IMR-90 (cell line): Measurements from ENCODE around the gene C5orf15. TPM values are rescaled to one million over a fixed set of nuclear protein-coding genes. Genes with fewer than 3 reads are reported as not detected.
A peak's percentile ranks its signal among the peaks of the same experiment; 100 is the strongest.

Experiments used
- ATAC-seq: fragments of 200-7000 bp; cut with Tn5 transposase; 2 replicates; pipeline ENCODE4 v1.9.1; 2020; ENCODE audit warnings: low read depth, mild to moderate bottlenecking, moderate library complexity
- BruUV-seq: library from RNA; stranded (reverse); fragments of 400-500 nt; replicated peaks from 2 replicates; lab custom pipeline; 2021; lab: Mats Ljungman, UMichigan
- CTCF ChIA-PET: fragments of 300-600 bp; formaldehyde crosslinking; extraction: SDS; loops from one replicate; lab custom pipeline; 2021; ENCODE audit warnings: antibody characterized with exemption; lab: Yijun Ruan, JAX
- POLR2A ChIA-PET: fragments of 300-600 bp; sonication (Branson Sonifier 250); formaldehyde crosslinking; loops from one replicate; lab custom pipeline; 2022; ENCODE audit warnings: antibody characterized with exemption; ENCODE audit not compliant: unreplicated experiment; lab: Charles Lee
- DNase-seq: peaks from one replicate; pipeline ENCODE4 v3.0.0; 2013
- H2AFZ ChIP-seq: replicated peaks from 2 replicates; pipeline ENCODE3; 2013; ENCODE audit warnings: low read length, mild to moderate bottlenecking; ENCODE audit not compliant: poor library complexity
- H2AK5ac ChIP-seq: 2 replicates; pipeline ENCODE4 v1.6.1; 2013; ENCODE audit warnings: low read depth, low read length, inconsistent platforms
- H2AK9ac ChIP-seq: replicated peaks from 2 replicates; pipeline ENCODE3; 2013; ENCODE audit warnings: mild to moderate bottlenecking, low read depth, low read length, moderate library complexity; ENCODE audit not compliant: poor library complexity
- H2BK120ac ChIP-seq: 2 replicates; pipeline ENCODE4 v1.6.1; 2013; ENCODE audit warnings: low read depth, low read length, inconsistent platforms
- H2BK15ac ChIP-seq: 3 replicates; pipeline ENCODE4 v1.6.1; 2013; ENCODE audit warnings: low read depth, low read length, inconsistent platforms
- H2BK20ac ChIP-seq: 2 replicates; pipeline ENCODE4 v1.6.1; 2013; ENCODE audit warnings: low read depth, mild to moderate bottlenecking, inconsistent platforms, low read length, moderate library complexity
- H2BK5ac ChIP-seq: 2 replicates; pipeline ENCODE4 v1.6.1; 2013; ENCODE audit warnings: mild to moderate bottlenecking, low read depth, low read length, inconsistent platforms; ENCODE audit not compliant: poor library complexity, severe bottlenecking
- H3K14ac ChIP-seq: replicated peaks from 2 replicates; pipeline ENCODE4 v1.6.1; 2013; ENCODE audit warnings: low read depth, low read length, inconsistent platforms
- H3K18ac ChIP-seq: 2 replicates; pipeline ENCODE4 v1.6.1; 2013; ENCODE audit warnings: low read depth, low read length, control low read depth
- H3K23ac ChIP-seq: 2 replicates; pipeline ENCODE4 v1.6.1; 2013; ENCODE audit warnings: low read depth, low read length, inconsistent platforms
- H3K27ac ChIP-seq: 2 replicates; pipeline ENCODE4 v1.5.1; 2013; ENCODE audit warnings: mild to moderate bottlenecking, control low read depth, low read length; ENCODE audit not compliant: insufficient read depth
- H3K27me3 ChIP-seq: 2 replicates; pipeline ENCODE4 v1.6.1; 2013; ENCODE audit warnings: low read length; ENCODE audit not compliant: control insufficient read depth, insufficient read depth
- H3K36me3 ChIP-seq: 2 replicates; pipeline ENCODE4 v1.6.1; 2013; ENCODE audit warnings: low read length, mixed read lengths; ENCODE audit not compliant: control insufficient read depth, insufficient read depth
- H3K4ac ChIP-seq: 2 replicates; pipeline ENCODE4 v1.6.1; 2013; ENCODE audit warnings: low read depth, low read length, inconsistent platforms
- H3K4me1 ChIP-seq: 2 replicates; pipeline ENCODE4 v1.6.1; 2013; ENCODE audit warnings: low read length, mixed read lengths; ENCODE audit not compliant: control insufficient read depth, insufficient read depth
- H3K4me2 ChIP-seq: 2 replicates; pipeline ENCODE4 v1.6.1; 2013; ENCODE audit warnings: low read depth, mild to moderate bottlenecking, control low read depth, low read length, moderate library complexity
- H3K4me3 ChIP-seq: 2 replicates; pipeline ENCODE4 v1.5.1; 2013; ENCODE audit warnings: low read depth, mild to moderate bottlenecking, control low read depth, low read length, moderate library complexity; ENCODE audit not compliant: insufficient read depth
- H3K56ac ChIP-seq: 2 replicates; pipeline ENCODE4 v1.6.1; 2013; ENCODE audit warnings: low read length, inconsistent platforms; ENCODE audit not compliant: insufficient read depth; ENCODE audit errors: extremely low read depth
- H3K79me1 ChIP-seq, 2 experiments: 2 replicates each; pipeline ENCODE4 v1.6.1; 2013; ENCODE audit warnings: low read length in 2 of 2, inconsistent platforms in 1 of 2, low read depth in 1 of 2
- H3K9ac ChIP-seq: 2 replicates; pipeline ENCODE4 v1.6.1; 2013; ENCODE audit warnings: low read depth, low read length, control low read depth
- H3K9me1 ChIP-seq: 2 replicates; pipeline ENCODE4 v1.6.1; 2013; ENCODE audit warnings: low read length, inconsistent platforms; ENCODE audit not compliant: insufficient read depth
- H3K9me3 ChIP-seq: 2 replicates; pipeline ENCODE4 v1.6.1; 2013; ENCODE audit warnings: low read length; ENCODE audit not compliant: control insufficient read depth, insufficient read depth
- H4K20me1 ChIP-seq: 2 replicates; pipeline ENCODE4 v1.6.1; 2013; ENCODE audit warnings: low read length, inconsistent platforms; ENCODE audit not compliant: insufficient read depth
- H4K5ac ChIP-seq: 2 replicates; pipeline ENCODE4 v1.6.1; 2013; ENCODE audit warnings: mild to moderate bottlenecking, low read depth, low read length, control low read depth
- H4K8ac ChIP-seq, 2 experiments: 2 replicates each; pipeline ENCODE4 v1.6.1; 2013; ENCODE audit warnings: low read depth in 2 of 2, low read length in 2 of 2, control low read depth in 1 of 2, inconsistent platforms in 1 of 2
- H4K91ac ChIP-seq: 2 replicates; pipeline ENCODE4 v1.6.1; 2013; ENCODE audit warnings: low read depth, low read length, inconsistent platforms; ENCODE audit not compliant: insufficient read depth
- MAZ ChIP-seq: IDR thresholded peaks from 2 replicates; pipeline ENCODE4 v1.6.1; 2012; ENCODE audit warnings: low read depth, mild to moderate bottlenecking, low read length, improper control_type of control experiment, moderate library complexity, borderline replicate concordance
- NFE2L2 ChIP-seq: fragments of 150-350 bp; IDR thresholded peaks from 2 replicates; pipeline ENCODE4 v1.6.1; 2016; ENCODE audit warnings: low read depth, mild to moderate bottlenecking, low read length
- SMC3 ChIP-seq: fragments of 150-350 bp; IDR thresholded peaks from 2 replicates; pipeline ENCODE4 v1.6.1; 2016; ENCODE audit warnings: low read depth, mild to moderate bottlenecking, antibody characterized with exemption, low read length, moderate library complexity
- WGBS, 2 experiments: methylation state at CpG; one replicate each; pipeline versions ENCODE4 v1.1.5 to v1.1.7; 2013; ENCODE audit warnings: missing lambda C conversion rate in 2 of 2; ENCODE audit not compliant: insufficient read length in 1 of 2; ENCODE audit errors: extremely low coverage in 2 of 2; 5-methylcytosine and 5-hydroxymethylcytosine counted together
- dilution Hi-C: fragments of 300-500 bp; cut with HindIII; formaldehyde crosslinking; loops from one replicate; pipeline ENCODE4 v1.14.3; 2018; ENCODE audit warnings: low sequenced_read_pairs; ENCODE audit not compliant: unreplicated experiment
- in situ Hi-C: fragments of 300-500 bp; cut with MboI; formaldehyde crosslinking; loops from 3 replicates; pipeline ENCODE4 v1.14.3; 2019; ENCODE audit warnings: low sequenced_read_pairs, inconsistent platforms, mixed read lengths
- intact Hi-C: fragments of 100-400 bp; cut with micrococcal nuclease; formaldehyde crosslinking; loops from 2 replicates; pipeline ENCODE4 v1.10.0; 2022
- polyA plus RNA-seq, 3 experiments: library from polyadenylated mRNA; depleted of rRNA; stranded (reverse); fragments of >200 nt; gene quantifications; 2 replicates each; pipeline ENCODE4 v1.2.3, GENCODE V29; 2012; ENCODE audit warnings: low replicate concordance in 1 of 3
- total RNA-seq: library from RNA; depleted of rRNA; stranded (reverse); fragments of >200 nt; gene quantifications from 2 replicates; pipeline ENCODE4 v1.2.3, GENCODE V29; 2012
- TF ChIP-seq, protein P1 (sequence below): fragments of 150-350 bp; IDR thresholded peaks from 2 replicates; pipeline ENCODE4 v1.6.1; 2016; ENCODE audit warnings: low read depth, mild to moderate bottlenecking, low read length, moderate library complexity, borderline replicate concordance
- TF ChIP-seq, protein P2 (sequence below): conservative IDR thresholded peaks from 2 replicates; pipeline ENCODE4 v1.5.1; 2012; ENCODE audit warnings: mild to moderate bottlenecking, low read depth, low read length, improper control_type of control experiment

The C5orf15 gene
- total and polyA plus RNA-seq, 2 of the 4 experiments (the other 2 are of a cell fraction): 35.1 to 73.5 TPM

DNA sequence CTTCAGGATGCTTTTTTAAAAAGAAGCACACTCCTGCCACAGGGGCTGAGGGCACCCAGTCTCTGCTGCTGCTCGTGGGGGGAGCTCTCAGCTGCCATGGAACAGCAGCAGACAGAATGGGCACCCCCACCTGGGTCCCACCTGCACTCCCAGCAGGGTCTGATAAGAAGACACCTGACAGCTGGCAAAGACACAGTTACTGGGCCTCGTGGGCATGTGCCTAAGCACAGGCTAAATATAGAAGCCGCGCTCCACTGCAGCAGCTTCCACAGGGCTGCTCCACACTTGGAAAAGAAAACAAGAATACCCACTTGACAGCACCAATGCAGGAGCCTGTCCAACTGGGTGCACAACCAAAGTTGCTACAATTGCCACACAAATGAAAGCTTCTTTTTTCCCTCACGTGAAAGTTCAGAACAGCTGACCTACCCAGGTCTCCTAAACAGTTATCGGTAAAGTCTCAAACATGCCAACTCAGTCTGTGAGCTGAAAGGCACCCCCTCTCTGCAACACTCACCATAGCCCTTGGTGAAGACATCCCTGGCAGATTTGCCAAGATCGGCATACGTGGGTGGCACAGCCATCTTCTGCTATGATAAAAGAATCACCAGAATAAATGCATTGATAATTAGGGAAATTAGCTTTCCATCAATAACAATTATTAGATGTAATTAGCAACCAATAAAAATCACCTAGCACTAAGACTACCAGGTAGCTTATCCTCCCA is 24.2 kb upstream of the C5orf15 start:
- Histone ChIP-seq H4K8ac (no peak overlapping the region), H3K23ac (no peak overlapping the region), H2BK15ac (no peak overlapping the region), H3K79me1 (peaks cover 20 to 78% of the 10 kb centered on the region in 2 experiments), H2AFZ (no peak overlapping the region), H3K4me2 (0 out of 2 replicates have a peak overlapping the region, but pooled peaks have one; percentile 32), H3K14ac (no peak overlapping the region), H3K36me3 (peaks cover 25% of the 10 kb centered on the region), H3K9me1 (peaks cover 45% of the 10 kb centered on the region), H2BK5ac (no peak overlapping the region), H2AK9ac (peak overlapping the region; percentile 44), H2BK20ac (no peak overlapping the region), H3K56ac (no peak overlapping the region), H2BK120ac (no peak overlapping the region), H4K20me1 (peaks cover 82% of the 10 kb centered on the region), H3K9me3 (no peaks in the 10 kb centered on the region), H4K5ac (no peak overlapping the region), H3K4me3 (no peak overlapping the region), H3K4me1 (peaks cover 34% of the 10 kb centered on the region), H3K9ac (no peak overlapping the region), H4K91ac (no peak overlapping the region), H3K4ac (no peak overlapping the region), H3K18ac (no peak overlapping the region), H3K27me3 (no peaks in the 10 kb centered on the region), H3K27ac (no peak overlapping the region), H2AK5ac (peak overlapping the region; percentile 11; the same call in 1 of the 2 replicates)
- 83% methylated on average over 4 of the region's 8 CpGs; no CpG with 5 or more reads in 1 of the 2 experiments for WGBS, 2 experiments
- in situ Hi-C loops (no loop called here), dilution Hi-C loops (no loop called here), intact Hi-C loops (loop anchor here (5.0 kb wide), 1 partner anchor 825 kb away; no protein-coding TSS in a partner anchor)
- DNase-seq (no peak), ATAC-seq (no peak)
- TF ChIP-seq MAZ (no peak), NFE2L2 (no peak), SMC3 (no peak)
- TF ChIP-seq, protein P1, sequence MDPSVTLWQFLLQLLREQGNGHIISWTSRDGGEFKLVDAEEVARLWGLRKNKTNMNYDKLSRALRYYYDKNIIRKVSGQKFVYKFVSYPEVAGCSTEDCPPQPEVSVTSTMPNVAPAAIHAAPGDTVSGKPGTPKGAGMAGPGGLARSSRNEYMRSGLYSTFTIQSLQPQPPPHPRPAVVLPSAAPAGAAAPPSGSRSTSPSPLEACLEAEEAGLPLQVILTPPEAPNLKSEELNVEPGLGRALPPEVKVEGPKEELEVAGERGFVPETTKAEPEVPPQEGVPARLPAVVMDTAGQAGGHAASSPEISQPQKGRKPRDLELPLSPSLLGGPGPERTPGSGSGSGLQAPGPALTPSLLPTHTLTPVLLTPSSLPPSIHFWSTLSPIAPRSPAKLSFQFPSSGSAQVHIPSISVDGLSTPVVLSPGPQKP: no peak
- TF ChIP-seq, protein P2, sequence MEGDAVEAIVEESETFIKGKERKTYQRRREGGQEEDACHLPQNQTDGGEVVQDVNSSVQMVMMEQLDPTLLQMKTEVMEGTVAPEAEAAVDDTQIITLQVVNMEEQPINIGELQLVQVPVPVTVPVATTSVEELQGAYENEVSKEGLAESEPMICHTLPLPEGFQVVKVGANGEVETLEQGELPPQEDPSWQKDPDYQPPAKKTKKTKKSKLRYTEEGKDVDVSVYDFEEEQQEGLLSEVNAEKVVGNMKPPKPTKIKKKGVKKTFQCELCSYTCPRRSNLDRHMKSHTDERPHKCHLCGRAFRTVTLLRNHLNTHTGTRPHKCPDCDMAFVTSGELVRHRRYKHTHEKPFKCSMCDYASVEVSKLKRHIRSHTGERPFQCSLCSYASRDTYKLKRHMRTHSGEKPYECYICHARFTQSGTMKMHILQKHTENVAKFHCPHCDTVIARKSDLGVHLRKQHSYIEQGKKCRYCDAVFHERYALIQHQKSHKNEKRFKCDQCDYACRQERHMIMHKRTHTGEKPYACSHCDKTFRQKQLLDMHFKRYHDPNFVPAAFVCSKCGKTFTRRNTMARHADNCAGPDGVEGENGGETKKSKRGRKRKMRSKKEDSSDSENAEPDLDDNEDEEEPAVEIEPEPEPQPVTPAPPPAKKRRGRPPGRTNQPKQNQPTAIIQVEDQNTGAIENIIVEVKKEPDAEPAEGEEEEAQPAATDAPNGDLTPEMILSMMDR: no peak
- CTCF ChIA-PET: interaction anchor here (1.0 to 2.1 kb wide), 2 partner anchors 11 to 13 kb away, joined by 3 to 12 read pairs; no protein-coding TSS in a partner anchor
- POLR2A ChIA-PET: no interaction called here
- BruUV-seq: no TSS peak
